Measurements from ENCODE around the gene CD47. TPM values are rescaled to one million over a fixed set of nuclear protein-coding genes. Genes with fewer than 3 reads are reported as not detected.

CD47 gene
- total and polyA plus RNA-seq, 2 of the 4 experiments (the other 2 are of a cell fraction) = 45.9 to 52.0 TPM

GRCh38 chr3:108014943-108015342 lies 75.9 kb downstream of the CD47 start:
- Histone ChIP-seq H2BK120ac (ENCODE audit: low read depth, low read length) (no peak overlapping the region), H2AK9ac (replicated peaks; ENCODE audit: low read depth, low read length, poor library complexity) (no peak overlapping the region), H3K18ac (ENCODE audit: low read depth, low read length) (no peak overlapping the region), H4K8ac (ENCODE audit: low read depth in 2 of 2, low read length in 2 of 2) (no peak overlapping the region), H4K20me1 (ENCODE audit: insufficient read depth, low read length) (no peaks in the 10 kb centered on the region), H3K4ac (ENCODE audit: low read depth, low read length) (no peak overlapping the region), H3K14ac (replicated peaks; ENCODE audit: low read depth, low read length) (no peak overlapping the region), H3K4me1 (ENCODE audit: control insufficient read depth, insufficient read depth, low read length) (peaks cover 1% of the 10 kb centered on the region; the same call in 1 of the 2 replicates), H2BK15ac (ENCODE audit: low read depth, low read length) (no peak overlapping the region), H2AFZ (replicated peaks; ENCODE audit: low read length, poor library complexity) (no peak overlapping the region), H3K9me1 (ENCODE audit: insufficient read depth, low read length) (no peaks in the 10 kb centered on the region), H3K36me3 (ENCODE audit: control insufficient read depth, insufficient read depth, low read length) (no peaks in the 10 kb centered on the region), H2BK20ac (ENCODE audit: low read depth, low read length) (no peak overlapping the region), H2AK5ac (ENCODE audit: low read depth, low read length) (no peak overlapping the region), H3K27me3 (ENCODE audit: control insufficient read depth, insufficient read depth, low read length) (peaks cover 21% of the 10 kb centered on the region), H4K91ac (ENCODE audit: insufficient read depth, low read depth, low read length) (no peak overlapping the region), H3K9ac (ENCODE audit: low read depth, low read length) (no peak overlapping the region), H3K4me3 (ENCODE audit: insufficient read depth, low read depth, low read length) (no peak overlapping the region), H3K79me1 (ENCODE audit: low read depth in 1 of 2, low read length in 2 of 2) (no peaks in the 10 kb centered on the region), H3K27ac (ENCODE audit: insufficient read depth, low read length) (no peak overlapping the region), H4K5ac (ENCODE audit: low read depth, low read length) (no peak overlapping the region), H3K23ac (ENCODE audit: low read depth, low read length) (no peak overlapping the region), H3K9me3 (ENCODE audit: control insufficient read depth, insufficient read depth, low read length) (no peaks in the 10 kb centered on the region), H3K56ac (ENCODE audit: extremely low read depth, insufficient read depth, low read length) (no peak overlapping the region), H2BK5ac (ENCODE audit: low read depth, low read length, poor library complexity, severe bottlenecking) (no peak overlapping the region), H3K4me2 (ENCODE audit: low read depth, low read length) (no peak overlapping the region)
- BruUV-seq (replicated peaks) = no TSS peak
- CTCF ChIA-PET = no interaction called here
- WGBS, 2 experiments (ENCODE audit: extremely low coverage in 2 of 2, insufficient read length in 1 of 2) = 100% methylated on average over 1 of the region's 2 CpGs; no CpG with 5 or more reads in 1 of the 2 experiments
- TF ChIP-seq SMC3 (IDR thresholded peaks at IDR 0.05; ENCODE audit: low read depth, low read length) = no peak
- no peak for TF ChIP-seq MXI1 (IDR thresholded peaks at IDR 0.05; ENCODE audit: borderline replicate concordance, low read depth, low read length)
- TF ChIP-seq CHD1 (IDR thresholded peaks at IDR 0.05; ENCODE audit: low read depth, low read length) = no peak
- no peak for TF ChIP-seq USF2 (IDR thresholded peaks at IDR 0.05; ENCODE audit: low read depth, low read length)
- TF ChIP-seq CEBPB (IDR thresholded peaks at IDR 0.05; ENCODE audit: low read depth, low read length) = no peak
- TF ChIP-seq MAZ (IDR thresholded peaks at IDR 0.05; ENCODE audit: borderline replicate concordance, low read depth, low read length) = no peak
- TF ChIP-seq ELK1 (IDR thresholded peaks at IDR 0.05; ENCODE audit: borderline replicate concordance, low read depth, low read length) = no peak
- no peak for TF ChIP-seq RAD21 (IDR thresholded peaks at IDR 0.05; ENCODE audit: low read length)
- intact Hi-C loops (cut with micrococcal nuclease) = no loop called here
- DNase-seq (no peak), ATAC-seq (ENCODE audit: low read depth) (no peak)
- POLR2A ChIA-PET (ENCODE audit: unreplicated experiment) = no interaction called here
- dilution Hi-C loops (cut with HindIII; ENCODE audit: low sequenced_read_pairs, unreplicated experiment) = no loop called here
- in situ Hi-C loops (cut with MboI; ENCODE audit: low sequenced_read_pairs) = no loop called here

Data from IMR-90 (cell line).